GM18519 (cell line): Measurements from ENCODE around the gene NTMT1.

Experiments
- ATAC-seq: cut with Tn5 transposase; IDR thresholded peaks from one replicate; pipeline ENCODE4 v1.9.1; 2021; ENCODE audit warnings: mild to moderate bottlenecking, moderate library complexity; ENCODE audit not compliant: unreplicated experiment, low FRiP score

Gene NTMT1

DNA sequence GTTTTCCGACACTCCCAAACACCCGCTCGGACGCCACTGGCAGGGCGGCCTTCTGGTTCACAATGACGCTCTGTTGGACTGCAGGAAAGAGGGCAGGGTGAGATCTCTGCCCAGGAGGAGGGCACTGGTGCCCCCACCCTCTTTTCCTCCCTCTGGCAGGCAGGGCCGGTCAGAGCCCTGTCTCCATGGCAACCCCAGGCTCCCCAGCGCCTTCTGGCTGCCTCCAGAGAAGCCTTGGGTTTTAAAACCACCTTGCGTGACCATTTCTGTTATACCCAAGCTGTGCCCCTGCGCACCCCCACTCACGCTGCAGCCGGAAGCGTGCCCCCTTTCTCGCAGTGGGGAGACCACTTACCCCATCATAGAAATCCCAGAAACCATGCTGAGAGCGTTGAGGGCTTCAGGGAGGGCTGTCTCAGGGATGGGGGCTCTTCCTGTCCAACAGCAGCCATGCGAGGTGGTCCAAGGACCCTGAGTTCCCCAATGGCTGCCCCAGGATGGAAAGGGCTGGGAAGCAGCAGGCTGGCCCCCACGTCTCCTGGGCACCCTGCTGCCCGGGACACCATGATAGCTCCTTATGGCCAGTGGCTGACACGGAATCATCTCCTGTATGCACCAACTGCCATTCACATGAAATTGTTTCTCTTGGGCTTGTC lies 12.3 kb upstream of the NTMT1 start:
- ATAC-seq: no peak

DNA sequence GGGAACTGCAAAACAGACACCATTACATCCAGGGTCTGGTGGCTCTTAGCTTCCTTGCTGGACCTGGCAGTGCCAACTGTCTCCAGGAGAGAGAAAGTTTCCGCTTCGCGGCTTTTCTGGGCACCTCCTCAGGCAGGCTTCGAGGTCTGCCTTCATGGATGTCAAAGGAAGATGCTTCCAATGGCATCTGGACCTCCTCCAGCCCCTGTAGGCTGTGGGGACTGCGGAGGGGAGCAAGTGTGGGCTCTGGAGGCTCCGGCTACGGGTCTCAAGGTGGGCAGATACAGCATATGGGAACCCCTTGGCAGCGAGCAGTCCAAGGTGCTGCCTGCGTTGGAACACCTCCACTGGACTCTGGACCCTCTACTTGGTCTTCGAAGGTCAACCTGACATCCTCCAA lies 11.0 kb upstream of the NTMT1 start:
- ATAC-seq: no peak

DNA sequence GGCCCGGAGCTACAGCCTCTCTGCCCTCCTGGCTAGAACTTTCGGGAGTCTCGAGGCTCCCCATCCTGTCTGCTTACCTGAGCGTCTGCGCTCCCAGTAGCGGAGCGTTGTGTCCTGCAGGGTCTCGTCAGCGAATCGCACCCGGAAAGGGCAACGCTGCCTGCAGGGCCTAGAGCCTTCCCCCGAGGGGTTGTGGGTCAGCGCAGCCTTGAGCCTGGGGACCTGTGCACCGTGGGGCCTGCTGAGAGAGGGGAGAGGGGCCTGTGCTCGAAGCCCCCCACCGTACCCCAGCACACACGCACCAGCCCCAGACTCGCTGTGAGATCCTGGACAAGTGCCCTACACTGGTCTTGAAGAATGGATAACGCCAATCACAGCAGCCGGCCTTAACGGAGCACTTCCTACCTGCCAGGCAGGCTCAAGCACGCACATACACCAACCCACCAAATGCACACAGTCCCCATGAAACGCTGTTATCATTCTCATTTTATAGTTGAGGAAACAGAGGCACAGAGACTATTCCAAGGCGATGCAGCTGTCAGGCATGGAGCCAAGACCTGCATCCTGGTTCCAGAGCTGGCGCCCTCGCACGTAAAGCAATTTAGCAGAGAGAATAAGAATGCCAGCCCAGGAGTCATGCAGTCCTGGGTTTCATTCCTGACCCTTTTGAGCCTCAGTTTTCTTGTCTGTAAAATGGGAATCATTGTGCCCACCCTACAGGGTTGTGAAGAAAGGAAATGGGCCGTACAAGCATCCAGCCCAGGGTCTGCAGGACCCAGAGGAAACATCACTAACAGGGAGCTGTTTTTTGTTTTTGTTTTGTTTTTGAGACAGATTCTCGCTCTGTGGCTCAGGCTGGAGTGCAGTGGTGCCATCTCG lies 10.3 kb upstream of the NTMT1 start:
- ATAC-seq: no peak

DNA sequence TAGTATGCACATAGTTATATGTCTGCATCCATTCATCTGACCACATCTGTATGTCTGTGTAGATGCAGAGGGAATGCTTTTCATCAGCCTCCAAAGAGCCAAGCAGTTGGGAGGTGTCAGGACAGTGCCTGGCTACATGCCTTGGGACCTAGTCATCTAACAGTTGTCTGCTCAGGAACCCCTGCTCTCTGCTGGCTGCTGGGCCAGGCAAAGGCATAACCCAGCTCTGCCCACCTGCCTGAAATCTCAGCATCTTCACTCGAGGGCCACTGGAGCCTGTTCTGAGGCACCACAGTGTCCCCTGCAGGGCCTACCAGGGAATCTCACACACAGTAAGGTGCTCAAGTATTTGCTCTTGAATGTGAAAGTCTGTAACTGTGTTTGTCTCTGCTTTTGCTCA lies 8.8 kb upstream of the NTMT1 start:
- no peak for ATAC-seq

DNA sequence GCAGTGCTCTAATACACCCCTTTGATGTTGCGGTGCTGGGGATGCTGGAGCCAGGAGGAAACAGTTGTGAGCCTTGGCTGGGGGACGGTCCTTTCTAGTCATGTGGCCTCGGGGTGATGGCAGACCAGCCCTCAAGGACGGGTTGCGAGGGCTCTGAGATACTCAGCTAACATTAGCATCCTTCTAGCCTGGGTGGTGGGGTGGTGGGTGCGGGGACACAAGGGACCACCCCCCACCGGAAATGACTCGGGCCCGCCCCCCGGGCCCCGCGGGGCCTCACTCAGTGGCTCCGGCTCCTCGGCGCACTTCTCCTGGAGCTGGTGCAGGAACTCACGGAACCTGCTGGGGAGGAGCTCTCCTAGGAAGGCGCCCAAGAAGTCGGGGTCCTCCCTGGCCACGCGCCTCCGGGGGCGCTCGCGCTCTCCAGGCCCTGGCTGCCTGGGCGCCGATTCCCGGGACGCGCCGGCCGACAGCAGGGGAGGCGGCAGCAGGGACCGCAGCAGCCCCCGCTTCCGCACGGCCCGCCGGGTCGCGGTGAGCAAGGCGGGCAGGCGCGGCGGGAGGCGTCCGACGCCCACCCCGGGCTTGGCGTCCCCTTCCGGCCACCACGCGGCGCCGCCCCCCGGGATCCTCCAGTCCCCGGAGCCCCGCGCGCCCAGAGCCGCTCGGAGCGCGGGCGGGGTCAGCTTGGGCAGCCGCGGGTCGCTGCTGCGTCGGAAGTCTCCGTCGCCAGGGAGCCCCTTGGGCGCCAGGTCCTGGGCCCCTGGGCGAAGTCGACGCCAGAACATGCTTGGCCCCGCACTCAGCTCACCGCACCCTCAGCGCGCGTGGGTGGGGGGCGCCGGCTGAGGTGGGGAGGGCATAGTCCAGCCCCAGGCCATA lies 5.9 kb upstream of the NTMT1 start:
- no peak for ATAC-seq

DNA sequence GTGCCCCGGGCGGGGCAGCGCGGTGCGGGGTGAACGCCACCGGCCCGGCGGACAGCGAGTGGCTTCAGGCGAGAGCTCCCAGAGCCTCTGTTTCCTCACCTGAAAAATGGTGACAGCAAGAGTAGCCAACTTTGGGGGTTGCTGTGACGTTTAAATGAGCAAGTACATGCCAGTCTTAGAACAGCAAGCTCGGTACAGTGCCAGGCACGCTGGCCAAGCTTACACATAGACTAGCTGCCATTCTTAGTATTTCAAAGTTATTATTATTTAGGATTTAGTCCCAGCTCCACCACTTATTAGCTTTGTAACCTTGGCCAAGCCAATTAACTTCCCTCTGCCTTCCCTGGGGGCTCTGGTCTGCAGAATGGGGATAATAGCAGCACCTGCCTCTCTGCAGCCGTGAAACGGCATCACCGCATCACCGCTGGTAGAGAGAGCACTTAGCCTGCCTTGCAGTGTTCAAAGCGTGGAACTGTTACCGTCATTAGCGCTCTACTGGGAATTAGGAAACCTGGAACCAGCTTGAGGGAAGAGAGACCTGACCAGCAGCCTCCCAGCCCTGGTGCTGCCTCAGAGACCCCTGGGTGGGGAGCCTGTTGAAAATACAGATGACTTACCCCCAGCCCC lies 5.2 kb upstream of the NTMT1 start, which contains the start of gene C9orf50:
C9orf50 (minus strand) TSS at position 433 of the 627 bp plus-strand sequence. CDS start 527 bp downstream, outside the sequence.
- ATAC-seq: no peak

DNA sequence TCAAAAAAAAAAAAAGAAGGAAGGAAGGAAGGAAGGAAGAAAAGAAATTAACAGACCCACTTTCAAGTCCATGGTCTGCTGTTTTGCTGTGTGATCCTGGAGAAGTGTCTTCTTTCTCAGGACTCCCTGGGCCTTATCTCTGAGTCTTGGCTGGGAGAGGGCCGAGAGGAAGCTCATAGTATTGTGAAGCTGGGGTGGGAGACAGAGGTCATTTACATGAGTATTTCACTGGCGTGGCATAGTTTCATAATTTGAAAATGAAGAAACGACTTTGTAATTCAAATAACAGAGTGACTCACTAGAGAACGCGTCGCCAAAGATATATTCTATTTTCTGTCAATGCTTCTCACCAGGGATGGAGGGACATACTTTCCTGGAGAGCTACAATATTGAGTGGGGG lies 2.6 kb upstream of the NTMT1 start:
- ATAC-seq: no peak

DNA sequence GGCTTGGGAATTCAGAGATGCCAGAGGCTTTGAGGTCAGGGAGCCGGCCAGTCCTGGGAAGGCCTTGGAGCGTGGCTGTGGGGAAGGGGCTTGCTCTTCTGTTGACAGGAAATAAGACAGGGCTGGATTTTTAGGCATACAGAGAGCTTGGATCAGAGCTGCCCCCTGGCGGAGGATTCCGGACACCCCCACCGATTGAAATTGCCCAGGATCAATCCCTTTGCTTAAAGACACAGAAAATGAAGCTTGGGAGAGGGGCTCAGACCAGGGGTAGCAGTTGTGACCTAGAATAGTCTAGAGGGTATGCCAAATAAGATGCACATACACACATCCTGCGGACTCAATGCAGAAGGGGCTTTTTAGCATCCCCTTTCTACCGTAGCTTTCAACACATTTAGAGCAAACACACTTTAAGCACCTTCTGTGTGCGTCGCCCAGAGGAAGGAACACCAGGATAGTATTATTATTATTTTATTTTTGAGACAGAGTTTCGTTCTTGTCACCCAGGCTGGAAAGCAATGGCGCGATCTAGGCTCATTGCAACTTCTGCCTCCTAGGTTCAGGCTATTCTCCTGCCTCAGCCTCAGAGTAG lies 1.7 kb upstream of the NTMT1 start:
- ATAC-seq: no peak

DNA sequence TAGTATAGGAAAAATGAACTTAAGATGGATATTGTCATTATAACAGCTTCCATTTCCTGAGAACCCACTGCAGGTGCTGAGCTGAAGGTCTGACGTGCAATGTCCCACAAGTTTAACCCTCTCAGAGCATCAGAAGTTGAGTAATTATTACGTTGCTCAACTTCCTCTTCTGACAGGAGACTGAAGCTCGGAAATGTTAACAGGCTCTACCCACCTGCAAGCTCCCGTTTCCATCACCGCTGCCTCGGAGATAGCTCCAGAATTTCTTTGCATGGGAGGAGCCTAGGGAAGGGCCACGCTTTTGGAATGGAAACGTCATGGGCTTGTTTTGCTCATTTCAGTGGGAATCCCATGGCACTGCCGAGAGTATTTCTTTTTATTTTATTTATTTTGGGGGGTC lies 1.0 kb upstream of the NTMT1 start:
- ATAC-seq: no peak

DNA sequence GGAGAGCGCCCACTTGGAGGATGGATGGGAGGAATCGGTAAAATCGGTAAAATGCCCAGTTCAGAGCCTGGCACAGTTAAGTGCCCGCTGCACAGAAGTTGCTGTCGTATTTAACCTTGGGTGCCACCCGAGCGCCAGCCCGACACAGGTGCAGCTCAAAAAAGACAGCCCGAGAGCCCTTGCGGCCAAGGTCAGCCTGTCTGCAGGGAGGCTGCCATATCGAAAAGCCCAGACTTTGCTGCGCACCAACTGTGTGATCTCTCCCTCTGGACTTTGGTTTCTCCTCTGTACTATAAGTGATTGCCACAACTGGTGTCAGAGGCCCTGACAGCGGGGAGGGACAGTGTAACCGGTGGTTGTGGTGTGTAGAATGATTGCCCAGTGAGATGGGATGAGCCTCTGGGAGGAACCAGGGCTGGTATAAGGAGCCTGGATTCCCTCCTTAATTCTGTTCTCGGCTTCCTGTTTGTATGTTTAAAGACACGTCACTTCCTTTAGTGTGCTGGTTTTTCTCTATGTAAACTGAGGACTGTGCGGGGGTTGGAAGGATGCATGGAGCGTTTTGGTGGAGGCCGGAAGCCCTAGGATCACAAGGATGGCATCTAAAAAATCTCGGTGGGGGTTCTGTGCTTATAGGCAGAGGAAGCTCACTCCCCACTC lies 792 bp downstream of the NTMT1 start:
- ATAC-seq: no peak

DNA sequence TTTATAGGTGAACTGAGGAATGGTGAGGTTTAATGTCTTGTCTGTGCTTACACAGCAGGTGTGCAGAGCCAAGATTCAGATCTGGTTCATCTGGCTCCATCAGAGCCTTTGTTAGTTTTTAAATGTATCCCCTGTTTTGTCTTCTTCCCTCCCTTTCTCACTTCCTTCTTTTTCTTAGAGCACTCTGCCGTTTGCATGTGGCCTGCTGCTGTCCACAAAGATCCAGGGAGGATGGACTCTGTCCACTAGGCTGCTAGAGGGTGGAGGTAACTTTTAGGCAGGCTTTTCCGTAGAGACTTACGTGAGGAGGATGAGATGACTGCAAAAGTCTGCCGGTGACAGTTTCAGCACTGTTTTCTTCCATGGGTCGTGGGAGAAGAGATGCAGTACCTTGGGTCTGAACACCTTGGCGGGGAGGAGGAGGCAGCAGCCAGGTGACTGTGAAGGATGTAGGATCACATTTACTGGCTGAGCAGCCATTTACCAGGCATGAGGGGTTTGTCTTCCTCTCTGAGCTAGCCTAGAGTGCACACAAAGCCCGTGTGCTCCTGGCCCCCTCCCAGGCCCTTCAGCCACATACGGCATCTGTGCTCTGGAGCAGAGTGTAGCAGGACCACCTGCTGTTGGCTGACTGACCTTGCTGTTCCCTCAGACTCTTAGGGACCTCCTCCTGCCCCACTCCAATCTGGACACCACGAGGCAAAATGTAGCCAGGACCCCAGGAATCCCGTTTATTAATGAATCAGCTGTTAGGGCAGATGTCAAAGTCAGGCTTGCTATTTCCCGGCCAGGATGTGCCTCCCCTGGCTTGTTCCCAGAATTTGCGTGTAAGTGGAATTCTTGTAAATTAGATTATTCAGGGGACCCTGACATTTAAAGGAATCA lies 1.8 kb downstream of the NTMT1 start:
- no peak for ATAC-seq

DNA sequence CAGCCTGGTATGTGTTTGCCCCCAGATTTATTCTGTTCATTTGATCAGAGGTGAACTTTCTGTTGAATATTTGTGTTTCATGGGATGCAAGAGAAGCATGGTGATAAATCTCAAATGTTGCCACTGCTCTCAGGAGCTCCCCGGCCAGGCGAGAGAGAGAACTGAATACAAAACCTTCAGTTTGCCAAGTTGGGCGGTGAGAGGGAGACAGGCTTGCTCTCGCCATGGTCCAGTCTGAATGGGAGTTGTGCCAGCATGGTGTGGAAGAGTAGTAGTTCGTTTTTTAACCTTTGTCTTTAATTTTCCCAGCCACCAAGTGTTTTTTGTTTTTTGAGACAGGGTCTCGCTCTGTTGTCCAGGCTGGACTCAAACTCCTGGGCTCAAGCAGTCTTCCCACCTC lies 2.7 kb downstream of the NTMT1 start:
- ATAC-seq: no peak

DNA sequence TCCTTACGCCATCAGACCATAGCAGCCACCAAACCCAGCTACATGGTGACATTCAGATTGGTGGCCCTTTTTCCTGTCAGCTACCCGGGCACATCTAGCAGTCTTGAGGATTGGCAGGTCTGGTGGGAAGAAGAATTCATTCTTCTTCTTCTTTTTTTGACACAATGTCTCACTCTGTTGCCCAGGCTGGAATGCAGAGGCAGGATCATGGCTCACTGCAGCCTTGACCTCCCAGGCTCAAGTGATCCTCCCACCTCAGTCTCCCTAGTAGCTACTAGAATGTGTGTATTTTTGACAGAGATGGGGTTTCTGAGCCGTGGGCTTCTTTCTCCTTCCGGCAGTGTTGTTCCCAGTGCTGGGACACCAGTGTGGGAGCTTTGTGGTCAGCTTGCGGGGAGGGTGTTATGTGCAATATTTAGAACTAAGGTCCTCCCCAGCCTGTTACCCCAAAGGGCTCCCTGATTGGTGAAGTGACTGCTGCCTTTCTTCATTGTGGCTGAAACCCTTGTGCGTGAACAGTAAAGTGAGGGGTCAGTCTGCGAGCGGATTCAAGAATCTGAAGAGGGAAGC lies 3.4 kb downstream of the NTMT1 start:
- no peak for ATAC-seq

DNA sequence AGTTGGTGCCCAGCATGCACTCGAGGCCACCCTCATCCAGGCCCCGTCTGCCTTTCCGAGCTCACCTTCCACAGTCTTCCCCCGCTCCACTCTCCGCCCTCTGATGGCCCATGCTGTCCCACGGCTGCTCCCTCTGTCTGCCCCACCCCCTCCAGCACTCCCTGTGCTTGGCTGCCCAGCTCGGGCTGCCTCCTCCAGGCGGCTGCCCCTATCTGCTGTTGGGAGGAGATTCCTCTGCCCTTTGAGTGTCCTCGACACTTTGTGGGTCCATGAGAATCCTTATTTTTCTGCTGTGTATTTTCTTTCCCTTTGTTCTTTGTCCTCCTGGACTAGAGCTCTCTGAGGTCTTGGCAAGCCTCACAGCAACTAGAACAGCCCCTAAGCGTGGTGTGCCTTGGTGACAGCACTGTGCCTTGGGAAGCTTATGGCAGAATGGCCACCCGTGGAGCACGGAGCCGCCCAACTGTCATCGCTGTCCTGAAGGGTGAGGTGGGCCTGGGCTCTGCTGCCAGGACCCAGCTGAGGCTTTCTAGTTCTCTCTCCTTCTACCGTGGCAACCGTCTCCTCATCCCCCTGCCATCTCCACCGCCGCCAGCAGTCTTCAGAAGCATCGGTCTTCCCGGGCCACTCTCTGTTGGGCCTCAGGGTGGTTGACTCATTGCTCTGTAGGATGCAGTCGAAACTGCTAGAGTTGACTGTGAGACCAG lies 5.2 kb downstream of the NTMT1 start:
- no peak for ATAC-seq

DNA sequence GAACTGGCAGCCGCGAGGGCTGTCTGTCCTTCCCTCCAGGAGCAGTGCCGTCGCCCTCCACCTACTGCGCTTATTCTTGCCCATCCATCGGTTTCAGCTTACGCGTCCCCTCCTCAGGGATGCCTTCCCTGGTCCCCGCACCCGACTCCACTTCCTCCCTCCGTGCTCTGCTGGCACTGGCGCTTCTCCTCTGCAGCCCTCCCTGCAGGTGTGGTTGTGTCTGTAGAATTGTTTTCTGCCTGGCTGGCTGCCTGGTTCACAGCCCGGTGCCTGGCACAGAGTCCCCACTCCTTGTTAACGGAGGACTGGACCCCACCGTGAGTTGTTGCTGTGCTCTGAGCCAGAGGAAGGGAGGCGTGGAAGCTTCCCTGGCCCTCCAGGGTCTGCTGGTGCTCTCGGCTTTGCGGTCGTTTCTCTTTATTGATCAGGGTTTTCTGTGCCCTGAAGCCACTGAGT lies 5.7 kb downstream of the NTMT1 start:
- no peak for ATAC-seq

DNA sequence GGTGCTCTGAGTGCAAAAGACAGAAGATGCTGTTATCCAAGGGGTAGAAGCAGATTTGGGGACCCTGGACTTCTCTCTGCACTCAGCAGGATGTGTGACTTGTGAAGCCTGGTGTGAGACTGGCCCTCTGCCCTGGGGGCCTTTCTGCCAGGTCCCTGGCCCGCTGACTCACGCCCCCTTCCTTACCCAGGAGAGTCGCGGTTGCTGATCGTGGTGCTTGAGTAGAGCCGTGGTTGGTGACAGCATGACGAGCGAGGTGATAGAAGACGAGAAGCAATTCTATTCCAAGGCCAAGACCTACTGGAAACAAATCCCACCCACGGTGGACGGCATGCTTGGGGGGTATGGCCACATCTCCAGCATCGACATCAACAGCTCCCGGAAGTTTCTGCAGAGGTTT lies 6.5 kb downstream of the NTMT1 start:
- ATAC-seq: no peak

DNA sequence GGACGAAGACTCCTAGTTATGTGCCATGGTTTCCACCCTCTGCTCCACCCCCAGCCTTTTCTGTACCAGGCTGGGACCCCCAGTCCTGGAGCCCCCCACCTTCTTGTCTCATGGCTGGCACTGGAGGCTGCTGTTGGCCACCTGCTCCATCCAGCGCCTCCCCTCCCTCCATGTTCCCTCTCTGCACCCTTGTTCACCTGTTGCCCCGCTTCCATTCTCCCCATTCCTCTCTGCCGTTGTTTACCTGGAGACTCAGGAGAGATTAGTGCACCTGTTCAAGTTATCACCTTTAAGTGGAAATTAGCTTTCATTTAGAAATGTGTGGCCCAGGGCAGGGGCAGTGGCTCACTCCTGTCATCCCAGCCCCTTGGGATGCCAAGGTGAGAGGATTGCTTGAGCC lies 7.2 kb downstream of the NTMT1 start:
- no peak for ATAC-seq

DNA sequence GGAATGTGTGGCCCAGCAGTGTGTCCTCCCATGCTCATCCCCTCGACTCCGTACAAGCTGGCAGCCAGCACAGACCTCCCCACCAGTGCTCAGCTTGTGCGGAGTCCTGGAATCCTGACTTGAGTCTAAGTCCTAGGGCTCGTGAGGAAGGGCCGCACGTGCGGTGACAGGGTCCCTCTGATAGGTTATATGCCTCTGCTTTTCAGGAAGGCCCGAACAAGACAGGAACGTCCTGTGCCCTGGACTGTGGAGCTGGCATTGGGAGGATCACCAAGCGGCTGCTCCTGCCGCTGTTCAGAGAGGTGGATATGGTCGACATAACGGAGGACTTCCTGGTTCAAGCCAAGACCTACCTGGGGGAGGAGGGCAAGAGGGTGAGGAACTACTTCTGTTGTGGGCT lies 7.9 kb downstream of the NTMT1 start:
- ATAC-seq: no peak
